Muscle of back (tissue), 11 donors: ENCODE measurements around the gene SFXN2. TPM values are rescaled to one million over a fixed set of nuclear protein-coding genes. Genes with fewer than 3 reads are reported as not detected.
"Not testable (repeated sequence)": the region's sequence is repeated elsewhere in the genome, so short reads cannot be mapped to it uniquely, and the experiment has no call there.

Experiments used
- DNase-seq, 3 donors: peaks; one replicate each; pipeline versions ENCODE4 v3.0.0 to v3.0.0-alpha.2; 2013
- polyA plus RNA-seq, 10 donors: library from polyadenylated mRNA; unstranded; fragments of 120-200 nt; gene quantifications; one replicate each; pipeline ENCODE4 v1.2.1, GENCODE V29; 2013; ENCODE audit not compliant: insufficient read length in 10 of 10

The SFXN2 gene
- polyA plus RNA-seq, 10 donors = 3.9 to 9.8 (median 5.1) TPM

GRCh38 chr10:102718220-102718619, 3.8 kb downstream of the SFXN2 start:
- peak; percentile 38 to 62 (median 43) for DNase-seq

- DNase-seq = no peak
These were observed 5.9 kb downstream of the SFXN2 start for GRCh38 chr10:102720337-102720736.

DNA sequence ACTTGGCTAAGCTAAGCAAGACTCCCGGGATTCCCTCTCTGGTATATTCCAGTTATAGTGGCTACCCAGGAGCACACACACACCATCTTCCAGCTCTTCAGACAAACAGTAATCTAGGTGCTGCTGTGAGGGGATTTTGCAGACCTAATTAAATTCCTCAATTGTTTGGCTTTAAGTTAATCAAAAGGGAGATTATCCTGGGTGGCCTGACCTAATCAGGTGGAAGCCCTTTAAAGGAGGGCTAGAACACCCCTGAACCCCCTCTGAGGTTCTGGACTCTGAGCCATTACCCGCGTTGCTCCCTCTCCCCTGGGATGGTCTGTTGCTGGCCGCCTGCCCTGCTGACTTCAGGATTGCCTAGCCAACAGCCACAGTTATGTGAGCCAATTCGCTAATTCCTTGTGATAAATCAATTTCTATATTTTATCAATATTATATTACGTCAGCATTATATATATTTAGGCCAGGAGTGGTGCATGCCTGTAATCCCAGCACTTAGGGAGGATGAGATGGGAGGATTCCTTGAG, 6.4 kb downstream of the SFXN2 start:
- DNase-seq = no peak

GRCh38 chr10:102721954-102722353, 7.5 kb downstream of the SFXN2 start:
- DNase-seq = no peak

DNA sequence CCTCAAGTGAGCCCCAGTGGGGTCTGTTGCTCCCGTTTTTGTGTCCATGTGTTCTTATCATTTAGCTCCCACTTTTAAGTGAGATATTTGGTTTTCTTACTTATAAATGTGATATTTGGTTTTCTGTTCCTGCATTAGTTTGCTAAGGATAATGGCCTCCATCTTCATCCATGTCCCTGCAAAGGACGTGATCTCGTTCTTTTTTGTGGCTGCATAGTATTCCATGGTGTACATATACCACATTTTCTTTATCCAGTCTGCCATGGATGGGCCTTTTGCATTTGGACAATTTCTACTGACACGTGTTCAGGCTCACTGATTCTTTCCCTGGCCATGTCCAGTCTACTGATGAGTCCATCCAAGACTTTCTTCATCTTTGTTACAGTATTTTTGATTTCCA, 9.6 kb downstream of the SFXN2 start:
- no peak for DNase-seq

GRCh38 chr10:102726274-102726673, 11.8 kb downstream of the SFXN2 start:
- DNase-seq = no peak

DNA sequence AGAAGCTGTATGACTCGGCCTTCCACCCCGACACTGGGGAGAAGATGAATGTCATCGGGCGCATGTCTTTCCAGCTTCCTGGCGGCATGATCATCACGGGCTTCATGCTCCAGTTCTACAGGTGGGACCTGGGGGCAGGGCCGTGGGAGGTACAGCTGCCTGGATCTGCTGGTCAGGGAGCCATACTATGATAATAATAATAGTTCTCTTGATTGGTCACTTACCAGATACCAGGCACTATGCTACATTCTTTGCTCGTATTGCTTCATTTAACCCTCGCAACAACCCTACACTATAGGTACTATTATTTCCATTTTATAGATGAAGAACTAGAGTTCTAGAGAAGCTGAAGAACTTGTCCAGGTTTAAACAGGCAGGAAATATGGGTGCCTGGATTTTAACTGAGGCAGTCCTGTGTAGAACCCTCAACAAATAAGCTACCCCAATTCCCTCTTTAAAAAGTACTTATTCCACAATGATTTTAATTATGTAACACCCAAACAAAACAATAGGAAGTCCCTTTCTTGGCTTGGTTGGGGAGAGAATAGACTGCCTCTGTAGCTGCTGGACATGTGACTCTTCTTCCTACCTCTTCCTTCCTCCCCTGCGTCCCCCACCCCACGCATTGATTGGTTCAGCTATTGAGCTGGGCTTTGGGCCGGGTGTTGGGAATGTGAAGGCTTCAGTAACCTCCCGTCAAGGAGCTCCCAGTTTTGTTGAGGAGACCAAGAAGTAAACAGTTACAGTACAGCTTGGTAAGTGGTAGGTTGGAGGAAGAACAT, 12.8 kb downstream of the SFXN2 start:
- no peak for DNase-seq

DNA sequence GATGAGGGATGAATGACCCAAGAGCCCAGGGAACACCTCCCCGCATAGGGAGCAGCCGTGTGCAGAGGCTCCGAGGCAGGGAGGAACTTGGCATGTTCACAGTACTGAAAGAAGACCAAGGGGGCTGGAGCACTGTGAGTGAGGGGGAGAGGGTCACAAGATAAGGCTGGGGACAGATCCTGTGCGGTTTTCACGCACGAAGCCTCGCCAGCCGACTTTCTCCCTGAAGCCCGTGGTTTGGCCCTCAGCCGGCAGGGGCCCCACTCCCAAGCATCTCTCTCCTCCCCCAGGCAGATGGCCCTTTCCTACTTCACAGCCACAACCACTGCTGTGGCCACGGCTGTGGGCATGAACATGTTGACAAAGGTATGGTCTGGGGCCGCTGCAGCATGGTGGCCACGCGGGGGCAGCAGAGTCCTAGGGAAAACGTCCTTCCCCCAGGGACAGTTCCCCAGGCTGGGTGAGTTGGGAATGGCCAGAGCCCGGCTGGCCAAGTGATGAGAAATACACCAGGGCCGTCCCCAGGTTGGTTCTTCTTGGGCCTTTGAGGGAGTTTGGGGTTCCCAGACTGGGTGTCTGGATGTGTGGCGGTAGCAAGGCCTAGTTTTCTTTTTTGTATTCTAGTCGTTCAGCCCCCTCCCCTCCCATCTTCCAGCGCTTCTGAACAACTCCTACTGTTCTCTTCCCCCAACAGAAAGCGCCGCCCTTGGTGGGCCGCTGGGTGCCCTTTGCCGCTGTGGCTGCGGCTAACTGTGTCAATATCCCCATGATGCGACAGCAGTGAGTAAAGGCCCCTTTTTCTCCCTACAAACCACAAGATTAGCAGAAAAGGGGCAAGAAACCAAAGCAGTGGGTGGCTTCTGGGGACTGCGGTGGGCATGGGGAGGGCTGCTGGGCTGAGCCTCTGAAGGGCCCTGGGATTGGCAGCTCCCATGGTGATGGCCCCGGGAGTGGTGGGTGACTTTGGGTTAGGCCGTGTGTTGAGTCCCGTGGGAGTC, 14.9 kb downstream of the SFXN2 start:
- peak; percentile 64 to 86 (median 80) for DNase-seq

DNA sequence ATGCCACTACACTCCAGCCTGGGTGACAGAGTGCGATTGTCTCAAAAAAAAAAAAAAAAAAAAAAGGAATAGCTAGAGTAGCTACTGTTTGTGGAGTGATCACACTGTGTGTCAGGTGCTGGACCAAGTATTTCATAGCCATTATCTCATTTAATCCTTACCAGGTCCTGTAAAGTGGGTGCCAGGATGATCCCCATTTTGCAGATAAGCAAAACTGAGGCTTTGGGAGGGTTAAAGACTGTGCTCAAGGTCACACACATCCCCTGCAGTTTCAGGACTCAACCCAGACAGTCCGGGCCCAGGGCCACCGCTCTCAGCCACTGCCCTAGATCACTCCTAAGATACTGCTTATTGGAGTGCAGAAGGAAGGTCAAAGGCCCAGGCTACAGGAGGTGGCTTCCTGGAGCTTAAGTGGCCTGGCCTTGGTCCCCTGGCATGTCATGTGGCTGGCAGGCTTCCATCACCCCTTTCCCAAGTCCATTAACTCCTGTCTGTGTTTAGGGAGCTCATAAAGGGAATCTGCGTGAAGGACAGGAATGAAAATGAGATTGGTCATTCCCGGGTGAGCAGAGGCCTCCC, 16.9 kb downstream of the SFXN2 start:
- DNase-seq = no peak

DNA sequence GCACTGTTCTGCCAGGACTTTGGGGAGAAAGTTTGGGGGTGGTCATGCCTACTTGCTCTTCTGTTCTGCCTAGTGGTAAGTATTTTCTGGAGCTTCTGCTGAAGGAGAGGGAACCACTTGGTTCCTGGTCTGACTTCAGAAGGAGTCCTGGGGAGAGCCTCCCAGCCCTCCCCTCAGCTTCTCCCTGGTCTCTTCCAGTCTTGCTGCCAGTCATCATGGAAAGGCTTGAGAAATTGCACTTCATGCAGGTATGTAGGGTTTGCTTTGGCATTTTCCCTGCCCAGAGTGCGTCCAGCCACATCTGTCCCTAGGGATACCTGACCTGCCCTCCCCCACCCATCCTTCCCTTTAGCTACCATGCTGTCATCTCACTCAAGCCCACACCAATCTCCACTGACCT, 18.2 kb downstream of the SFXN2 start:
- DNase-seq = no peak

GRCh38 chr10:102735065-102735562, 20.7 kb downstream of the SFXN2 start:
- no peak for DNase-seq

DNA sequence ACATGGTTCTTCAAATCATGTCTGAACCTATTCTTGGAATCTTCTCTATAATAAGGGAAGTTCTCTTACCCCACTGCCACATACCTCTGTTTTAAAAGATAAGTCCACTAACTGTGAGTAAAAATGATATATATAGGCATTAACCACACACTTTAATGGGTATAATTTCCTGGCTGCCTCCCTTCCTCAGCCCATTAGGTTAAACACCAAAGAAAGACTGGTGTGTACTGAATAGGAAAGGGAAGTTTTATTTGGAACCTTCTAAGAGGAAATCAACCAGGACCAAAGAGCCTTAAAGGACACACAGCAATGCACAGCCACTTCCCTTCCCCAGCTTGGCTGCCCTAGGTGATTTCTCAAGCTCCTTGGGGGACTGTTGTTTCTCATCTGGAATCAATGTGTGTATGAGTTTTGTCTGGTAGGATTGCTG, 24.3 kb downstream of the SFXN2 start:
- no peak for DNase-seq

DNA sequence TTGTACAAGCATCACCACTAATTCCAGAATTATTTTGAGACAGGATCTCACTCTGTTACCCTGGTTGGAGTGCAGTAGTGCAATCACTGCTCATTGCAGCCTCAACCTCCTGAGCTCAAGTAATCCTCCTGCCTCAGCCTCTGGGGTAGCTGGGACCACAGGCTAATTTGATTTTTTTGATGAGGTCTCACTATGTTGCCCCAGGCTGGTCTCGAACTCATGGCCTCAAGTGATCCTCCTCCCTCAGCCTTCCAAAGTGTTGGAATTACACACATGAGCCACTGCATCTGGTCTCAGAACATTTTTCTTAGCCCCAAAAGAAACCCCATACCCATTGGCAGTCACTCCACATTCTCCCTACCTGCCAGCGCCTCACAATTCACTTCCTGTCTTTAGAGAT, 25.8 kb downstream of the SFXN2 start:
- DNase-seq = no peak

DNA sequence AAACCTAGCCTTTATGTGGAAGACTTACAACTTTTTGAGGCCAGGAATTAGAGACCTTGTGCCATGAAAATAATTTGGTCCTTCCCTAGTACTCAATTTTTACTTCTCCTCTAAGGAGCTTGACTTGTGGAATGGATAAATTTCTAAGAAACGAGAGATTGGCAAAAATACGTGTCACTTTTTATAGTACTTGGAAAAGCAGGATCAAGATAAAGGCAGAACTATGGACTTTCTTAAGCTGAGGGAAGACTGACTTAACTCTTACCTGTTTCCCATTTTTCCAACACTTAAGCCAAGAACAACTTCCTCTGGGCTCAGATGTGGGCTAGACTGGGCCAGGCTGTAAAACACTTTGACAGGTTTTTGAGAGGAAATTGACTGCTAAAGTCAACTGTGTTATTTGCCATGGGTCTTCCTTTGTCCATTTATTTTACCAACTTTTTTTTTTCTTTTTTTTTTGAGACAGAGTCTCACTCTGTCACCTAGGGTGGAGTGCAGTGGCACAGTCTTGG, 27.3 kb downstream of the SFXN2 start:
- DNase-seq = no peak

GRCh38 chr10:102742313-102742712, 27.9 kb downstream of the SFXN2 start:
- not testable (repeated sequence) for DNase-seq

- DNase-seq = no peak
These were observed 28.7 kb downstream of the SFXN2 start for GRCh38 chr10:102743078-102743587.

DNA sequence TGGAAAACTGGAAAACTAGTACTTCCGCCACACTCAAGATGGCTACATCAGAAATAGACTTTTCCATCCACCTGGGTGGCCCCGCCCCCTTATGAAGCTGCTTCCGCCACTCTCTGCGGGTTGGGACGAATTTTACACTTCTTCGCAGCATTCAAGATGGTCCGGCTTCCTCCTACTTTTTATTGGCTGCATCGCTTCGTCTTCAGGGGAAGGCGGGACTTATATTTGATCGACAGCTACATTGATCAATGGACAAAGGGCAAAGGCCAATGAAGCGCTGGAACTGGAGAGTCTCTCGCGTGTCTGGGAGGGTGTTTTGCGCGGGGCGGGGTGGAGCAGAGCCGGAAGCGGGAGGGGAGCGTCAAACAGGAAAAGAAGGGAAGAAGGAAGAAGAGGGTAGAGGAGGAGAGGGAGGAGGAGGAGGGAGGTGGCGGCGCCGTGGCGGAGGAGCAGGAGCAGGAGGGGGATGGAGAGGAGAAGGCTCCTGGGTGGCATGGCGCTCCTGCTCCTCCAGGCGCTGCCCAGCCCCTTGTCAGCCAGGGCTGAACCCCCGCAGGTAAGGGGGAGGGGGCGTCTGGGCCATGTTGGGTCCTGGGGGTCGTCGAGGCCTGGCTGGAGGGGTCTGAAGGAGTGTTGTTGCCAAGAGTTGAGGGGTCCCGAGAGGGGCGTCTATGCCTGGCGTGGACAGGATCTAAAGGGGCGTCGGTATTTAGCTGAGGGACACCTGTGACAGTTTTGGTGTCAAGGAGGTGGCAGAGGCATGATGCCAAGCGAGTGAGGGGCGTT, 29.3 kb downstream of the SFXN2 start, which contains the start of gene WBP1L:
Gene WBP1L, plus strand, starts transcription at position 361 of the 786 bp plus-strand sequence. Its CDS starts 106 bp downstream, at position 467.
- peak; percentile 99 to 100 (median 100) for DNase-seq

GRCh38 chr10:102744374-102745051, 30.1 kb downstream of the SFXN2 start:
- DNase-seq = peak in 1 of 3 donors; percentile 54

DNA sequence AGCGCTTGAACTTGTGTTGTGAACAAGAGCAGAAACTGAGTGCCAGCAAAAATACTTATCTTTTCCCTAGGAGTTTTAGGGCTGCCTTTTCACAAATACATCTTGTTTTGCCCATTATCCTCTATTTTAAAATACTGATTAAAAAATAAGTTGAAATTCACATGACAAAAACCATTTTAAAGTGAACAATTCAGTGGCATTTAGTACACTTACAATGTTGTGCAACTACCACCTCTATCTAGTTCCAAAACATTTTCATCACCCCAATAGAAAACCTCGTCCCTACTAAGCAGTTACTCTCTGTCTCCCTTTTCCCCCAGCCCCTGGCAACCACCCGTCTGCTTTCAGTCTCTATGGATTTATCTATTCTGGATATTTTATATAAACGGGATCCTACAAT, 30.7 kb downstream of the SFXN2 start:
- no peak for DNase-seq
